Fibroblast of skin of scalp (primary cell): ENCODE data around the gene BEST3.
"Not testable (repeated sequence)": the region's sequence is repeated elsewhere in the genome, so short reads cannot be mapped to it uniquely, and the experiment has no call there.

Source experiments
- DNase-seq: peaks from one replicate; pipeline ENCODE4 v3.0.0-alpha.2; 2013

Gene BEST3

DNA sequence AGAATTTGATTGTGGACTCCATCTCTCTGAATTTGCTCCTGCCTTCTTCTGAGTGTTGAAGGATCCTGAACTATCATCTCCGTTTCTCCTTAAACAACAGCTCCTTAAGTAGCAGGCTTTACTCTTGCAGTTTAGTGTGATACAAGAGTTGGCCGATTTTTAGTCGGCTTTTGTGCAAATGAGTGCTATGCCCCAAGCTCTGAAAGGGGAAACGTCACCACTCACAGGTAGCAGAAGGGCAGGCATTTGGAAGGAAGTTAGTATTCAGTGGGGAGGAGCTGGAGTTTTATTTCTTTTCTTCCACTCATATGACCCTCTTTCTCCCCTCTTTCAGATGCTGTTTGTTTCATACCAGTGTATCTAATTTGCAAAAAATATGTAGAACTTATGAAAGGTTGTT lies 51.9 kb downstream of the BEST3 start:
- no peak for DNase-seq

DNA sequence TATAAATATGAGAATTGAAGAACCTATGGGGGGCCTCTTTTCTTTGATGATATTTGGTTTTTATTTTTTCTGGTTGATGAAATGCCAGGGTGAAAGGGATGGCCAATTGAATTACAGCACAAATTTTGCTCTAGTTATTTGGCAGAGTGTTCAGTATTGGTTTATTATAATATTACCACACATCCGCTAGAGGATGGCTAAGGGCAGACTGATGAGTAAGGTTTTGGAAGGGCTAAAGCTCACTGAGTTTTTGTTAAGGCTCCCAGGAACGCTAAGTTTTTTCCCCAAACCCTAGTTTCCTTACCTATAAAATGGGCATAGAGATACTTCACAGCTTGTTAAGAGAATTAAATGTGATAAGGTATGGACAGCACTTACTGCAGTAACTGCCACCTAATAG lies 54.1 kb downstream of the BEST3 start:
- DNase-seq, result no peak

- no peak for DNase-seq
These were observed 54.6 kb downstream of the BEST3 start for GRCh38 chr12:69644511-69644910.

- no peak for DNase-seq
These were observed 56.6 kb downstream of the BEST3 start for GRCh38 chr12:69642531-69642930.

DNA sequence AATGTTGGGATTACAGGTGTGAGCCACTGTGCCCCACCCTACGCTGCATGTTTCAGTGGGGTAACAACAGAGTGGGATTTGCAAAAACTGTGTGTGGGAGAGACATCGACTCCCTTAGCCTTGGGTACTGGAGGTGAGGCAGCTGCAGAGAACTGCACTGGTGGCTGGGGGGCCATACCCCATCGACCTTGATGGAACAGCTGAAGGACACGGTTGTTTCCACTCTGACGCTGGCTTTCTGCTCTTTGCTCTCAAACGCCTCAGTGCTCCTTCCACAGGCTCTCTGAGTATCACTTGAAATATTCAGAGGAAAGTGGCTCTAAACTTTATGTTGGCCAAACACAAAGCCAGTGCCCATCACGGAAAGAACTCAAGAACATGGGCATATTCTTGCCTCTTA lies 57.6 kb downstream of the BEST3 start:
- DNase-seq, result no peak

- peak; percentile 71 for DNase-seq
These were observed 59.6 kb downstream of the BEST3 start for GRCh38 chr12:69639400-69640016.

- DNase-seq, result no peak
These were observed 66.0 kb downstream of the BEST3 start for GRCh38 chr12:69633061-69633460.

- no peak for DNase-seq
These were observed 68.9 kb downstream of the BEST3 start for GRCh38 chr12:69630191-69630590.

- no peak for DNase-seq
These were observed 71.6 kb downstream of the BEST3 start for GRCh38 chr12:69627501-69627900.

- no peak for DNase-seq
These were observed 75.1 kb downstream of the BEST3 start for GRCh38 chr12:69623970-69624369.

DNA sequence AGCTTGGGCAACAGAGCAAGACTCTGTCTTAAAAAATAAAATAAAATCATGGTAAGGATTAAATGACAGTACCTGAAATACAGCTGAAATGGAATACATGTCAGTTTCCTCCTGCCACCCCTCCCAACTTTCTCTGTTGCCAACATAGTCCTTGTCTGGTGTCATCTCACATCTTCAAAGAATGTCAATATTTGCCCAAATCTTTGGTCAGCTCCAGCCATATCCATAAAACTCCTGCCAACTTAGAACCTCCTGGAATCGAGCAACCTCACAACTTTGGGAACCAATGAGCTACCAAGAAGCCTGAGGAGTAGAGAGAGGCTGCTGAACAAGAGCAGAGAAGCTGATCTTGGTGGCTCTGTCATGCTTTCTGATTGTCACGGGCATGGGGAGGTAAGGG lies 77.6 kb downstream of the BEST3 start:
- DNase-seq, result no peak

DNA sequence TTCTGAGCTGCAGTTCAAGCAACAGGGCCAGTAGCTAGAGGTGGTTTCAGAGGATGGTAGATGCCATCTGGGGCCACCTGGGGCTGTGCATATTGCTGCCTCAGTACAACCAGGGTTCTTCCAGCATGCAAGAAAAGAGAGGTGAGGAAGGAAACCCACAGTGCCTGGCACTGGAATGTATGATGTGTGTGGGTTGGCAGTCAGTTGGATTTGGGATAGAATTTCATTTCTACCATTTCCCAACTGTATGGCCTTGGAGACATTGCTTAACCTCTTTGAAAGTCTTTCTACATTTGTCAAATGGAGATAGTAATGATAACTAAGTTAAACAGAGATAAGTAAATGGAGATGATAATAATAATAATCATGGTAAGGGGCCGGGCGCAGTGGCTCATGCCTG lies 78.2 kb downstream of the BEST3 start:
- DNase-seq, result no peak

DNA sequence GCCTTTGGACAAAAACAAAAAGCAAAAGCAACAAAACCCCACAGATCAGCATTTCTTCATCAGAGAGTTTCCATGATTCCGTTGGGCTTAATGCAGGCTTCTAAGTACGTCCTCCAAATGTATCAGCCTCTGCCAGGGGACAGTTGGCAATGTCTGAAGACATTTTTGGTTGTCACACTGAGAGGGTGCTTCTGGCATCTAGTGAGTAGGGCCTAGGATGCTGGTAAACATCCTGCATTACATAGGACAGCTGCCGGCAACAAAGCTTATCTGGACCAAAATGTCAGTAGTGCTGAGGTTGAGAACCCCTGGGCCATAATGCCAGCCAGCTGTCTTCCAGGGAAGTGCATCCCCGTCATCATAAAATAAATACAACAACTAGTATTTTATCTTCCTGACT lies 79.0 kb downstream of the BEST3 start:
- no peak for DNase-seq

- DNase-seq, result no peak
These were observed 80.1 kb downstream of the BEST3 start for GRCh38 chr12:69619050-69619449.

DNA sequence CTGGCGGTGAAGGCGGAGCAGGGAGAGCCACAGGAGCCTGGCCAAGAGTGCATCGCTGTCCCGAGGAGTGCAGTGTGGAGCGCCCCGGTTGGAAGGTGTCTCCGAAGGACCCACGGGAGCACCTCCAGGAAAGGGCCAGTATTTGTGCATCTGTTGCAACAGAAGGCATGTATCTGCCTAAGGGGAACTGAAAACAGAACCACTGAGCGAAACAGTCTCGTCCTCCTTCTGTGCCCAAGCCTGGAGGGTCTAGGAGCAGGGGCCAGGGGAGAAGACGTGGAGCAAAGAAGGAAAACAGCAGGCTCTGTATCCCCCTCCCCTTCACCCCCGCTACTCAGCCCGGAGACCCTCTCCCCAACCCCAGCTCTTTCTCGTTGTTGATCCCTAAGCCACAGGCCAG lies 83.1 kb downstream of the BEST3 start:
- no peak for DNase-seq

DNA sequence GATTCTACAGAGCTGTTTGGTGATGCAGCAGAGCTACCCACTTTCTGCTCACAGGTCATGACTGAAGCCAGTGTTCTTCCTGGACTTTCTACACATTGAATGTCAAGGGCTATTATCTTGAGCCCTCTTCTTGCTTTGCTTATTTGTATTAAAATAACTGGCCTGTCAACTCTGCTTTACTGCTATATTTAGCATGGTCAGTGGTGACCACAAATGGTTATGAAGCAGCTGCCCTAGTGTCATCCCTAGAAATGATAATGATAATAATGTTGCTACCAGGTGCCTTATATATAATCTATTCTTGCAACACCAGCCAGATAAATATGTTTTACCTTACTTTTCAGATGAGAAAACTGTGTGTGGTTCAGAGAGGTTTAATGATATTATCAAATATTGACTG lies 85.8 kb downstream of the BEST3 start:
- DNase-seq, result no peak

DNA sequence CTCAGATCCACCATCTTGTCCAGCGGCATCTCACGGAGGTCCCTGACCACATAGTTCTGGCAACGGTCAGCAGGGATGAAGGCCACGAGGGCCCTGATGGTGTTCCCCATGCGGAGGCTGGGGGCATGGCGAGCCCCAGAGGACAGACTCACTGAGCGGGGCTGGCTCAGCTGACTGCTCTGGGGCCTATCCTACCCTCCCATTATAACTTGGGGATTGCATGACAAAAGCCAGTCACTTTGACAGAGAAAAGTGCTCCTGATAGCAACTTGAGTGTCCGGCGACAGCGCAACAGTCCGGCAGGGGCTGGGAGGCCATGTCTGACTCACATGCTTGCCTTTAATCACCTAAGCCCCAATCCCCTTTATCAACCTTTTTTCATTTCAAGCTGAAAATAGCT lies 88.4 kb downstream of the BEST3 start, which contains the start of gene LRRC10:
Gene LRRC10, minus strand, starts transcription at position 179 of the 400 bp plus-strand sequence. Its CDS starts 69 bp downstream, at position 110.
- DNase-seq, result no peak

GRCh38 chr12:69610126-69610525 lies 89.0 kb downstream of the BEST3 start:
- DNase-seq, result no peak

GRCh38 chr12:69608114-69608513 lies 91.0 kb downstream of the BEST3 start:
- no peak for DNase-seq

DNA sequence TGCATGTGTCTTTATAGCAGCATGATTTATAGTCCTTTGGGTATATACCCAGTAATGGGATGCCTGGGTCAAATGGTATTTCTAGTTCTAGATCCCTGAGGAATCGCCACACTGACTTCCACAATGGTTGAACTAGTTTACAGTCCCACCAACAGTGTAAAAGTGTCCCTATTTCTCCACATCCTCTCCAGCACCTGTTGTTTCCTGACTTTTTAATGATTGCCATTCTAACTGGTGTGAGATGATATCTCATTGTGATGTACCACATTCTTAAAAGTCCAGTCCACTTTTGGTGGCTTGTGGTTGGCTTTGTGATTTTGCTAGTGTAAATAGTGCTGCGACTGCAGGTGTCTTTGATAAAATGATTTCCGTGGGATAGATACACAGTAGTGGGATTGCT lies 94.8 kb downstream of the BEST3 start:
- not testable (repeated sequence) for DNase-seq
